Posterior vena cava (tissue), 2 donors: ENCODE measurements around the gene RNF181. TPM values are rescaled to one million over a fixed set of nuclear protein-coding genes. Genes with fewer than 3 reads are reported as not detected.

ENCODE experiments used
- DNase-seq: peaks from one replicate; pipeline ENCODE4 v3.0.0-alpha.2; 2020; ENCODE audit warnings: low spot score
- intact Hi-C, 2 donors: fragments of 100-400 bp; cut with DNase I; formaldehyde crosslinking; loops; one replicate each; pipeline versions ENCODE4 v1.14.1 to v1.14.2; 2022 to 2023
- total RNA-seq, 2 donors: library from RNA; stranded (reverse); fragmentation: NEBNext Ultra II Directional; extraction: Animal tissue kit (Norgen Biotek cat#: 25700); gene quantifications; one replicate each; pipeline ENCODE4 v1.2.1, GENCODE V29; 2021
- donor health status: DM: yes; HTN: yes; CAD: no.
- donor health status: DM: yes; HTN: yes; CAD: no.

RNF181 gene
- total RNA-seq, 2 donors from 2014 or later, result 88.3 to 99.2 TPM

- intact Hi-C loops, result loop anchor here in 1 of 2 donors (5.0 kb wide), 1 partner anchor 38 kb away; the partner anchor contains the start of gene TMEM150A
- no peak for DNase-seq
These were observed 31.4 kb upstream of the RNF181 start for GRCh38 chr2:85564144-85564563.

- DNase-seq, result no peak
- intact Hi-C loops, result no loop called here
These were observed 29.3 kb upstream of the RNF181 start for GRCh38 chr2:85566265-85566664.

- no peak for DNase-seq
- intact Hi-C loops, result no loop called here
These were observed 19.8 kb upstream of the RNF181 start for GRCh38 chr2:85575739-85576138.

- intact Hi-C loops, result no loop called here
- no peak for DNase-seq
These were observed 18.5 kb upstream of the RNF181 start for GRCh38 chr2:85577063-85577385.

GRCh38 chr2:85577386-85578242 lies 17.9 kb upstream of the RNF181 start, which contains the start of gene VAMP8:
VAMP8 (plus strand) TSS chr2:85577586; CDS start chr2:85577647, 61 bp downstream.
- intact Hi-C loops, result no loop called here
- DNase-seq, result no peak

GRCh38 chr2:85578243-85579180 lies 17.0 kb upstream of the RNF181 start:
- intact Hi-C loops, result no loop called here
- peak; percentile 92 for DNase-seq

GRCh38 chr2:85579266-85579935 lies 16.1 kb upstream of the RNF181 start:
- intact Hi-C loops, result no loop called here
- no peak for DNase-seq

GRCh38 chr2:85580206-85580605 lies 15.3 kb upstream of the RNF181 start:
- intact Hi-C loops, result no loop called here
- no peak for DNase-seq

GRCh38 chr2:85582492-85582891 lies 13.1 kb upstream of the RNF181 start:
- DNase-seq, result no peak
- intact Hi-C loops, result no loop called here

GRCh38 chr2:85583667-85584353 lies 11.7 kb upstream of the RNF181 start:
- intact Hi-C loops, result no loop called here

GRCh38 chr2:85584354-85584856 lies 11.1 kb upstream of the RNF181 start, which contains the start of gene VAMP5:
VAMP5 (plus strand) TSS chr2:85584431; CDS start chr2:85584491, 60 bp downstream.
- no peak for DNase-seq
- intact Hi-C loops, result no loop called here

More at GRCh38 chr2:85583667-85584353, 11.7 kb upstream of the RNF181 start:
- no peak for DNase-seq

GRCh38 chr2:85584857-85585780 lies 10.4 kb upstream of the RNF181 start:
- intact Hi-C loops, result no loop called here
- no peak for DNase-seq

- intact Hi-C loops, result no loop called here
- no peak for DNase-seq
These were observed 9.8 kb upstream of the RNF181 start for GRCh38 chr2:85585781-85586105.

GRCh38 chr2:85588236-85588635 lies 7.3 kb upstream of the RNF181 start:
- DNase-seq, result no peak
- intact Hi-C loops, result no loop called here

- intact Hi-C loops, result no loop called here
- DNase-seq, result no peak
These were observed 6.9 kb upstream of the RNF181 start for GRCh38 chr2:85588645-85589044.

GRCh38 chr2:85589181-85589580 lies 6.4 kb upstream of the RNF181 start:
- no peak for DNase-seq

GRCh38 chr2:85589982-85590791 lies 5.4 kb upstream of the RNF181 start:
- DNase-seq, result no peak

More at GRCh38 chr2:85589181-85589580, 6.4 kb upstream of the RNF181 start:
- intact Hi-C loops, result no loop called here

More at GRCh38 chr2:85589982-85590791, 5.4 kb upstream of the RNF181 start:
- intact Hi-C loops, result no loop called here
